Hair follicular keratinocyte (primary cell): ENCODE results near the gene KNCN. TPM values are rescaled to one million over a fixed set of nuclear protein-coding genes. Genes with fewer than 3 reads are reported as not detected.

Source experiments
- total RNA-seq: library from RNA; depleted of rRNA; stranded (reverse); fragments of >200 nt; gene quantifications from 2 replicates; pipeline ENCODE4 v1.2.3, GENCODE V29; 2015

Gene KNCN
- not detected in 2 replicates for total RNA-seq

DNA sequence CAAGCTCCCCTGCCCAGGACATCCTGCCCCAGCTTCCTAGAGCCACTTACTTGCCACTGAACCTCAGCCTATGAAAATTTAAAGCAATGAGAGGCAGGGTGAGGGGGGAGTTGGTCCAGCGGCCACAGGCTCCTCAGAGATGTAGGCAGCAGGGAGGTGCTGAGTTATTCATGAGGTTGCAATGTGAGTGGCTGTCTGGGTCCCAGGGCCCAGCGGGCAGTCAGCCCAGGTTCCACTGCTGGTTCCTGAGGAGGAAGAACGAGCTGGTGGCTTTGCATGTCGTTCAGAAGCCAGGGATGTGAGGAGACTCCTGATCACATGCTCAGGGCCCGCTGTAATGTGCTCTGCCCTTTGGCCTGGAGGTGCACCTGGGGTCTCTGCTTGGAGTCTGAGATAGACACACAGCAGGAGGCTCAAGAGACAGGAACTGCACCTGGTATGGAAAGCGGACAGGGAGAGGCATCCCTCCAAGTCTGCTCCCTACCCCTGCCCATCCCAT is at the start of gene KNCN:
Gene KNCN (minus strand): TSS at position 51 of the 499 bp plus-strand sequence. CDS start 432 bp downstream, outside the sequence.

Other genes with a start within 250 kb of the KNCN start
- gene LRRC41, start 248.0 kb downstream of the KNCN start, total RNA-seq = 68.7 and 90.7 TPM in 2 replicates
- gene UQCRH, start 247.9 kb downstream of the KNCN start, total RNA-seq = 487 and 601 TPM in 2 replicates
- gene NSUN4, start 210.8 kb downstream of the KNCN start, total RNA-seq = 18.9 and 22.3 TPM in 2 replicates
- gene FAAH, start 157.3 kb downstream of the KNCN start, total RNA-seq = 9.8 and 11.6 TPM in 2 replicates
- gene DMBX1, start 61.8 kb downstream of the KNCN start, total RNA-seq = not detected in 2 replicates
- 16.2 and 21.6 TPM in 2 replicates for gene MKNK1, start 52.6 kb upstream of the KNCN start, total RNA-seq
- 7.3 and 11.4 TPM in 2 replicates for gene MOB3C, start 65.2 kb upstream of the KNCN start, total RNA-seq
- 34.3 and 37.2 TPM in 2 replicates for gene ATPAF1, start 116.7 kb upstream of the KNCN start, total RNA-seq
- not detected in 2 replicates for gene TEX38, start 120.2 kb upstream of the KNCN start, total RNA-seq
- 50.1 and 55.3 TPM in 2 replicates for gene EFCAB14, start 167.5 kb upstream of the KNCN start, total RNA-seq
- gene CYP4B1, start 247.4 kb upstream of the KNCN start, total RNA-seq = not detected in 2 replicates